Trophoblast cell (in vitro differentiated cells and primary cell): ENCODE data around the gene CCDC141.
"Not testable (repeated sequence)": the region's sequence is repeated elsewhere in the genome, so short reads cannot be mapped to it uniquely, and the experiment has no call there.

Source experiments
- DNase-seq, 2 donors: peaks; one replicate each; pipeline ENCODE4 v3.0.0-alpha.2; 2016
- H2AFZ ChIP-seq: 2 replicates; pipeline ENCODE4 v1.6.1; 2013; ENCODE audit warnings: low read length, moderate library complexity, mild to moderate bottlenecking; ENCODE audit not compliant: insufficient read depth, poor library complexity
- H2AK5ac ChIP-seq: 2 replicates; pipeline ENCODE4 v1.6.1; 2013; ENCODE audit warnings: mild to moderate bottlenecking, low read length
- H2BK120ac ChIP-seq: 2 replicates; pipeline ENCODE4 v1.6.1; 2013; ENCODE audit warnings: low read length, mild to moderate bottlenecking, moderate library complexity; ENCODE audit not compliant: insufficient read depth, poor library complexity
- H2BK12ac ChIP-seq: 2 replicates; pipeline ENCODE4 v1.6.1; 2013; ENCODE audit warnings: mild to moderate bottlenecking, low read length, moderate library complexity
- H2BK5ac ChIP-seq: 2 replicates; pipeline ENCODE4 v1.6.1; 2013; ENCODE audit warnings: low read length, low read depth, moderate library complexity, mild to moderate bottlenecking; ENCODE audit not compliant: poor library complexity
- H3K14ac ChIP-seq: 2 replicates; pipeline ENCODE4 v1.6.1; 2013; ENCODE audit warnings: mild to moderate bottlenecking, low read length
- H3K18ac ChIP-seq: 2 replicates; pipeline ENCODE4 v1.6.1; 2013; ENCODE audit warnings: mild to moderate bottlenecking, low read length
- H3K23ac ChIP-seq: 2 replicates; pipeline ENCODE4 v1.6.1; 2013; ENCODE audit warnings: low read length
- H3K27ac ChIP-seq: 2 replicates; pipeline ENCODE4 v1.5.1; 2013; ENCODE audit warnings: low read depth, mild to moderate bottlenecking, inconsistent platforms, low read length, moderate library complexity
- H3K27me3 ChIP-seq: 2 replicates; pipeline ENCODE4 v1.6.1; 2013; ENCODE audit warnings: inconsistent platforms, mild to moderate bottlenecking, low read length, moderate library complexity; ENCODE audit not compliant: insufficient read depth
- H3K36me3 ChIP-seq, 2 experiments: 1 replicate in 1 of 2; 2 replicates in 1 of 2; pipeline ENCODE4 v1.6.1; 2013; ENCODE audit warnings: low read length in 2 of 2, mild to moderate bottlenecking in 2 of 2, moderate library complexity in 1 of 2; ENCODE audit not compliant: insufficient read depth in 2 of 2, control insufficient read depth in 1 of 2
- H3K4ac ChIP-seq: 2 replicates; pipeline ENCODE4 v1.6.1; 2013; ENCODE audit warnings: low read depth, mild to moderate bottlenecking, low read length, moderate library complexity
- H3K4me1 ChIP-seq, 2 experiments: 1 replicate in 1 of 2; 2 replicates in 1 of 2; pipeline ENCODE4 v1.6.1; 2013; ENCODE audit warnings: low read length in 2 of 2, mild to moderate bottlenecking in 2 of 2, moderate library complexity in 1 of 2; ENCODE audit not compliant: insufficient read depth in 2 of 2, control insufficient read depth in 1 of 2
- H3K4me2 ChIP-seq: 2 replicates; pipeline ENCODE4 v1.6.1; 2013; ENCODE audit warnings: inconsistent platforms, mild to moderate bottlenecking, low read length, moderate library complexity
- H3K4me3 ChIP-seq: 2 replicates; pipeline ENCODE4 v1.5.1; 2013; ENCODE audit warnings: mild to moderate bottlenecking, low read depth, low read length, inconsistent platforms
- H3K79me1 ChIP-seq: one replicate; pipeline ENCODE4 v1.6.1; 2013; ENCODE audit warnings: low read length
- H3K79me2 ChIP-seq: 2 replicates; pipeline ENCODE4 v1.6.1; 2013; ENCODE audit warnings: low read length, mild to moderate bottlenecking; ENCODE audit not compliant: control insufficient read depth, insufficient read depth, poor library complexity
- H3K9ac ChIP-seq: 2 replicates; pipeline ENCODE4 v1.6.1; 2013; ENCODE audit warnings: mild to moderate bottlenecking, low read length
- H3K9me3 ChIP-seq: 2 replicates; pipeline ENCODE4 v1.6.1; 2013; ENCODE audit warnings: low read depth, mild to moderate bottlenecking, control low read depth, inconsistent platforms, low read length; ENCODE audit not compliant: insufficient read depth
- H4K12ac ChIP-seq: 2 replicates; pipeline ENCODE4 v1.6.1; 2013; ENCODE audit warnings: low read depth, mild to moderate bottlenecking, low read length, moderate library complexity
- H4K8ac ChIP-seq: 2 replicates; pipeline ENCODE4 v1.6.1; 2013; ENCODE audit warnings: low read depth, mild to moderate bottlenecking, low read length, moderate library complexity
- H4K91ac ChIP-seq: one replicate; pipeline ENCODE4 v1.6.1; 2013; ENCODE audit warnings: low read depth, mild to moderate bottlenecking, low read length, moderate library complexity
- WGBS: extraction: QIAGEN DNeasy Blood & Tissue Kit; methylation state at CpG from one replicate; pipeline ENCODE4 v1.1.7; 2013; ENCODE audit warnings: missing lambda C conversion rate; ENCODE audit not compliant: insufficient read length, insufficient coverage; ENCODE audit errors: extremely low coverage; 5-methylcytosine and 5-hydroxymethylcytosine counted together

CCDC141 gene

DNA sequence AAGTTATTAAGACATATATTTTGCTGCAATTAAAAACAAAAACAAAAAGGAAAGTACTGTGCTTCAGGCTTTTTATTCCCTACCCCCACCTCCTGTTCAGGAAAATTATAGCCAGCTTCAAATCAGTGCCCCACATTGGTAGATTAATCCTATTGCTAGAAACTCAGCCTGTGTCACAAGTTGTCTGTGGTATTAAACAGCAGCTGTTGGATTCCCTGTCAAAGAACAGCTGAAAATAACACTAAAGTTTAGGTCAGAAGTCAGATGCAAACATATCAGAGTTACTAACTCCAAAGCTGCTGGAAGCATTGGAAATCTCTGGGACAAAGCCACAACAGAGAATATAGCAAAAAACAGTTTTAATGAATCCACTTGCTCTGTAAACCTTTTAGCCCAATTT lies 818 bp upstream of the CCDC141 start:
- Histone ChIP-seq H3K9ac (no peak overlapping the region), H2BK5ac (no peak overlapping the region), H4K8ac (no peak overlapping the region), H3K79me2 (no peaks in the 10 kb centered on the region), H3K36me3 (no peaks in the 10 kb centered on the region), H2AK5ac (no peak overlapping the region), H3K27me3 (no peaks in the 10 kb centered on the region), H3K9me3 (no peaks in the 10 kb centered on the region), H4K12ac (no peak overlapping the region), H4K91ac (no peak overlapping the region), H3K4me1 (peaks cover 0 to 8% of the 10 kb centered on the region in 2 experiments), H3K4me2 (no peak overlapping the region), H2BK120ac (no peak overlapping the region), H3K23ac (no peak overlapping the region), H3K27ac (no peak overlapping the region), H3K4ac (no peak overlapping the region), H3K14ac (no peak overlapping the region), H3K4me3 (no peak overlapping the region), H3K79me1 (no peaks in the 10 kb centered on the region), H2BK12ac (no peak overlapping the region), H3K18ac (no peak overlapping the region), H2AFZ (no peak overlapping the region)
- no peak for DNase-seq

DNA sequence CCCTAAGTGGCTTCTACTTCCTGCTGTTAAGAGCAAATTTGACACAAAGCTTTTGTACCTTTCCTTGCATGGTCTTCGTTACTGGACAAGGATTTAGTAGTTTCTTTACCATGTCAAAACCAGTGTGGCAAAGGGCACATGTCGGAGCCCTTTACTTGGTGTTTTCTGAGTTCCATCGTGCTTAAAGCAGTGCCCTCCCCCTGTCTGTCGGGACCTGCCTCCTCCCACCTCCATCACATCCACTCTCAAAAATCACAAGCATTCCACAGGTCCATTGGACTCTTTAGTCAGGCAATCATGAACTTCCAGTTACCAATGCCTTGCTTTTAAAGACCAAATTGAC lies 763 bp downstream of the CCDC141 start:
- Histone ChIP-seq H3K23ac (no peak overlapping the region), H3K9ac (no peak overlapping the region), H3K4me1 (peaks cover 0 to 8% of the 10 kb centered on the region in 2 experiments), H3K14ac (no peak overlapping the region), H3K79me1 (no peaks in the 10 kb centered on the region), H4K8ac (no peak overlapping the region), H2AFZ (no peak overlapping the region), H2BK120ac (no peak overlapping the region), H3K27me3 (no peaks in the 10 kb centered on the region), H3K4me2 (no peak overlapping the region), H3K27ac (no peak overlapping the region), H3K4ac (no peak overlapping the region), H2AK5ac (no peak overlapping the region), H2BK12ac (no peak overlapping the region), H3K4me3 (no peak overlapping the region), H3K36me3 (no peaks in the 10 kb centered on the region), H3K9me3 (no peaks in the 10 kb centered on the region), H4K91ac (no peak overlapping the region), H3K18ac (no peak overlapping the region), H4K12ac (no peak overlapping the region), H2BK5ac (no peak overlapping the region), H3K79me2 (no peaks in the 10 kb centered on the region)
- no CpG with 5 or more reads among the region's 4 CpGs for WGBS
- peak in 1 of 2 donors; percentile 10 for DNase-seq

DNA sequence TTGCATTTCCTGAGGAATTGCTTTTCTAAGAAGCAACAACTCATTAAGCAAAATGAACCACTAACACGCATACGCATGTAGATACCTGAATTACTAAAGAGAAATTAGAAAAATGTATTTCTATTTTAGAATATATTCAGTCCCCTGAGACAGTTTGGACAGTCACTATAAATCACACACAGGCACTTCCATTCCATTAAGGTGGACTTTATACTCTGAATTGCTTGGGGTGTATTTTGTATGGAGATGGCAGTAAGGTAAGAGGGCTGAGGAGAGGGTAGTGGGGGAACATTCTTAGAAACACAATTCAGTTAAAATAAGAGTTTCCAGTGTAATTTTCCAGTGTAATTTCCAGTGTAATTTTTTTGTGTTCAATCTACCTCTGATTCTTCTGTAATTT lies 1.8 kb downstream of the CCDC141 start:
- Histone ChIP-seq H3K4me1 (peaks cover 0 to 8% of the 10 kb centered on the region in 2 experiments), H3K79me1 (no peaks in the 10 kb centered on the region), H3K14ac (no peak overlapping the region), H2BK12ac (no peak overlapping the region), H3K27ac (no peak overlapping the region), H3K4ac (no peak overlapping the region), H4K12ac (no peak overlapping the region), H3K18ac (no peak overlapping the region), H3K4me2 (no peak overlapping the region), H3K36me3 (no peaks in the 10 kb centered on the region), H2BK120ac (no peak overlapping the region), H3K27me3 (no peaks in the 10 kb centered on the region), H2AK5ac (no peak overlapping the region), H3K23ac (no peak overlapping the region), H2AFZ (no peak overlapping the region), H3K9ac (no peak overlapping the region), H4K91ac (no peak overlapping the region), H3K4me3 (no peak overlapping the region), H3K9me3 (no peaks in the 10 kb centered on the region), H2BK5ac (no peak overlapping the region), H4K8ac (no peak overlapping the region), H3K79me2 (no peaks in the 10 kb centered on the region)
- no peak for DNase-seq
- whole genome bisulfite sequencing: no CpG with 5 or more reads among the region's 2 CpGs

DNA sequence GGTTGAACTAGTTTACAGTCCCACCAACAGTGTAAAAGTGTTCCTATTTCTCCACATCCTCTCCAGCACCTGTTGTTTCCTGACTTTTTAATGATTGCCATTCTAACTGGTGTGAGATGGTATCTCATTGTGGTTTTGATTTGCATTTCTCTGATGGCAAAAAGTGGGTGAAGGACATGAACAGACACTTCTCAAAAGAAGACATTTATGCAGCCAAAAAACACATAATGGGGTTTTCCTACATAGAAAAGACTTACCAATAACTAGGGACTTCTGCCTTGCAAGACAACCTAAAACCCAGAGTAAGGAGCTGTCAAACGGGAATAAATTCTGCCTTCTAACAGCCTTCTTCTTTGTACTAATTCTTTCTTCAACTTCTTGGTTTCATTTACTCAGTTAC lies 4.3 kb downstream of the CCDC141 start:
- H3K27me3 ChIP-seq, H2BK120ac ChIP-seq, H2AFZ ChIP-seq, H3K79me1 ChIP-seq, H3K27ac ChIP-seq, H3K36me3 ChIP-seq, H2BK12ac ChIP-seq, H2AK5ac ChIP-seq, H3K4me3 ChIP-seq, H4K91ac ChIP-seq, H3K4me1 ChIP-seq, H3K4ac ChIP-seq, H3K4me2 ChIP-seq, H2BK5ac ChIP-seq, H3K9ac ChIP-seq, H4K12ac ChIP-seq, H3K79me2 ChIP-seq, H3K9me3 ChIP-seq, DNase-seq, H4K8ac ChIP-seq, H3K18ac ChIP-seq, H3K23ac ChIP-seq, H3K14ac ChIP-seq: not testable (repeated sequence)
- WGBS: no CpG with 5 or more reads among the region's 1 CpG

DNA sequence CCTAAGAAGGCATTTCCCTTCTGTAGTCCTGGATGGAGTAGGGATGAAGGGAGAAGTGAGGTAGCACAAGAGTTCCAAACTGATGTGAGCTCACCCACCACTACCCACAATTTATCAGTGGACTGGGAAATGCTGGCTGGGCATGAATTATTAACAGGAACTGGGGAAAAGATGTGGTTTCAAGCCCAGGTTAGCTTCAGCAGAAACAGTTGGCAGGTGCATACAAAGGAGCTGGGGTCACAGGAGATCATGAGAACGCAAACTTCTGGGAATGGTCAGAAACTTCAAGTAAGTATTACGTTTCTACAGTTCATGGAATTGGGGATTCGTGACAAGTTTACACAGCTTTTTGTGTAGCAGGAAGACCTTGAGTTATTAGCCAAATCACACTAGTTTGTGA lies 5.4 kb downstream of the CCDC141 start:
- H2BK5ac ChIP-seq: no peak overlapping the region
- no peak overlapping the region for H3K4me2 ChIP-seq
- H3K4ac ChIP-seq: no peak overlapping the region
- H2AK5ac ChIP-seq: no peak overlapping the region
- H3K9me3 ChIP-seq: no peaks in the 10 kb centered on the region
- no peak for DNase-seq
- H3K36me3 ChIP-seq: no peaks in the 10 kb centered on the region
- no CpG with 5 or more reads among the region's 3 CpGs for WGBS
- no peak overlapping the region for H2AFZ ChIP-seq
- no peak overlapping the region for H3K4me3 ChIP-seq
- H4K12ac ChIP-seq: no peak overlapping the region
- H2BK120ac ChIP-seq: no peak overlapping the region
- H3K27ac ChIP-seq: no peak overlapping the region
- H3K18ac ChIP-seq: no peak overlapping the region
- H4K91ac ChIP-seq: no peak overlapping the region
- no peak overlapping the region for H3K9ac ChIP-seq
- no peak overlapping the region for H3K14ac ChIP-seq
- H3K23ac ChIP-seq: no peak overlapping the region
- H3K79me2 ChIP-seq: no peaks in the 10 kb centered on the region
- no peaks in the 10 kb centered on the region for H3K79me1 ChIP-seq
- no peaks in the 10 kb centered on the region for H3K27me3 ChIP-seq
- peaks cover 0 to 2% of the 10 kb centered on the region in 2 experiments for H3K4me1 ChIP-seq
- H2BK12ac ChIP-seq: no peak overlapping the region
- no peak overlapping the region for H4K8ac ChIP-seq
